GM21423 (cell line): ENCODE results near the gene PQBP1.
"Not testable (repeated sequence)": the region's sequence is repeated elsewhere in the genome, so short reads cannot be mapped to it uniquely, and the experiment has no call there.

ENCODE experiments used
- ATAC-seq: cut with Tn5 transposase; IDR thresholded peaks from one replicate; pipeline ENCODE4 v1.9.1; 2021; ENCODE audit warnings: mild to moderate bottlenecking, moderate library complexity; ENCODE audit not compliant: unreplicated experiment

The PQBP1 gene, protein sequence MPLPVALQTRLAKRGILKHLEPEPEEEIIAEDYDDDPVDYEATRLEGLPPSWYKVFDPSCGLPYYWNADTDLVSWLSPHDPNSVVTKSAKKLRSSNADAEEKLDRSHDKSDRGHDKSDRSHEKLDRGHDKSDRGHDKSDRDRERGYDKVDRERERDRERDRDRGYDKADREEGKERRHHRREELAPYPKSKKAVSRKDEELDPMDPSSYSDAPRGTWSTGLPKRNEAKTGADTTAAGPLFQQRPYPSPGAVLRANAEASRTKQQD

DNA sequence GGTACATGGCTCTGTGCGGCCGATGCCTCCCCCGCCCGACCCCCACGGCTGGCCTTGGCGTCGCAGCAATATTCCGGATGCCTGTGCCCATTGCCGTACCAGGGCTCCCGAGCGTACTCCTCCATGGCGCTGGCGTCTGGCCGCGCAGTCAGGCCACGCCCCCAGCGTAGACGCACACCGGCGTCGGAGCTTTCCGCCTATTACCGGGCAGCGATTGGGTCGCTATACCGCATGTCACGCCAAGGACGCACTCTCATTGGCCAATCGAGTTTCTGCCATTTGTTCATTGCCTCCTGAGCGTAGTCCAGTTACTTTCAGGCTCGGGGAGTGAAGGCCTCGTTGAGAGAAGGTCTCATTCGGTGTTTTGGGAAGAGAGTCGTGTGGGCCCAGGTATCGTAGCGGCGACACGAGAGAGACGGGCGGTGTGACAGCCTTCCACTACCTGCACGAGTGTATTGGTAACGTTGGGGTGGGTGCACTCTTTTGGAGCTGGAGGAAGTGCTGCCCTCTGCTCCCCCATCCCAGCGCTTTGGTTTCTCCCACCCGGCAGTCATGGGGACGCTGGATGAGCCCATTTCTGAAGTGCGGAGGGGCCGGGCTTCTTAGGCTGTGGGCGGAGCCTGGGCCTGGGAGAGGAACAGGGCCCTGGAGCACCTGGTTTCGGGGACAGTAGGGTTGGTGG is at the start of gene PQBP1, which contains the start of gene TIMM17B:
PQBP1 (plus strand) TSS at position 306 of the 682 bp plus-strand sequence. CDS start 580 bp downstream, outside the sequence.
TIMM17B (minus strand) TSS at position 144 of the 682 bp plus-strand sequence; CDS start at position 125, 19 bp downstream.
- ATAC-seq = peak; percentile 95

DNA sequence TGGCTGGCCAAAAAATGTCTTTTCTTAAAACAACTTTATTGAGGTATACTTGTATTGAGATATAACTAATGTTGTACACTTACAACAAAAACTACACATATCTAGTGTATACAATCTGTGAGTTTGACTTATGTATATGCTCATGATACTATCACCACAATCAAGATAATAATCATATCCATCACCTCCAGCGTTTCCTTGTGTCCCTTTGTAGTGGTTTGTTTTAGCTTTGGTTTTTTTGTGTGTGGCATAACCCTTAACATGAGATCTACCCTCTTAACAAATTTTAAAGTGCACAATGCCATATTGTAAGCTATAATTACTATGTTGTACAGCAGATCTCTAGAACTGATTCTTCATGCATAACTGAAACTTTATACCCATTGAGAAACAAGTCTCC is 48.9 kb upstream of the PQBP1 start:
- ATAC-seq = no peak

DNA sequence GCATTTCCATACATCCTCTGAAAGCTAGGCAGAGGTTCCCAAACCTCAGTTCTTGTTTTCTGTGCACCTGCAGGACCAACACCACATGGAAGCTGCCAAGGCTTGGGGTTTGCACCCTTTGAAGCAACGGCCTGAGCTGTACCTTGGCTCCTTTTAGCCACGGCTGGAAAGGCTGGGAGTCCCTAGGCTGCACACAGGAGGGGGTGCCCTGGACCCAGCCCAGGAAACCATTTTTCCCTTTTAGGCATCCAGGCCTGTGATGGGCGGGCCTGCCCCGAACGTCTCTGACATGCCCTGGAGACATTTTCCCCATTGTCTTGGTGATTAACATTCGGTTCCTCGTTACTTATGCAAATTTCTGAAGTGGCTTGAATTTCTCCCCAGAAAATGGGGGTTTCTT is 44.9 kb upstream of the PQBP1 start:
- ATAC-seq = no peak

DNA sequence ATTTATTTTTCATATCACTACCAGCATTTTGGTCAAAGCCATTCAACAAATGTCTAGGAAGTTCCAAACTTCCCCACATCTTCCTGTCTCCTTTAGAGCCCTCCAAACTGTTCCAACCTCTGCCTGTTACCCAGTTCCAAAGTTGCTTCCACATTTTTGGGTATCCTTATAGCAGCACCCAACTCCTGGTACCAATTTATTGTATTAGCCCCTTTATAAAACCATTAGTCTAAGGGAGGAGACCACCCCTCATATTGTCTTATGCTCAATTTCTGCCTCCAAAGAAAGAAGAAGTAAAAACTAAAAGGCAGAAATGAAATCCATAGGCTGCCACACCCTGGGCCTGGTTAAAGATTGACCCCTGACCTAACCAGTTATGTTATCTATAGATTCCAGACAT is 44.2 kb upstream of the PQBP1 start:
- not testable (repeated sequence) for ATAC-seq

- not testable (repeated sequence) for ATAC-seq
These were observed 43.5 kb upstream of the PQBP1 start for GRCh38 chrX:48854121-48854804.

DNA sequence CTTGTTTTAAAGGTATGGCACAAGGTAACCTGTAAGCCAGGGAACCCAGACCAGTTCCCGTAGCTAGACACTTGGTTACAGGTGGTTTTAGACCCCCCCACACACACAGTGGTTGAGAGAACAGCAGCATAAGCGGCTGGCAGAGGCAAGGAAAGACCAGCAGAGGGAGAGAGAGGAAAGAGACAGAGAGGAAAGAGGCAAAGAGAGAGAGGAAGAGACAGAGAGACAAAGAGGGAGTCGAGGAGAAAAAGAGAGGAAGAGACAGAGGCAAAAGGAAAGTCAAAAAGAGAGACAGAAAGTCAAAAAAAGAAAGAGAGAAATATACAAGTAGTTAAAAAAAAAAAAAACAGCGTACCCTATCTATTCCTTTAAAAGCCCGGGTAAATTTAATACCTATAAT is 42.8 kb upstream of the PQBP1 start:
- no peak for ATAC-seq

DNA sequence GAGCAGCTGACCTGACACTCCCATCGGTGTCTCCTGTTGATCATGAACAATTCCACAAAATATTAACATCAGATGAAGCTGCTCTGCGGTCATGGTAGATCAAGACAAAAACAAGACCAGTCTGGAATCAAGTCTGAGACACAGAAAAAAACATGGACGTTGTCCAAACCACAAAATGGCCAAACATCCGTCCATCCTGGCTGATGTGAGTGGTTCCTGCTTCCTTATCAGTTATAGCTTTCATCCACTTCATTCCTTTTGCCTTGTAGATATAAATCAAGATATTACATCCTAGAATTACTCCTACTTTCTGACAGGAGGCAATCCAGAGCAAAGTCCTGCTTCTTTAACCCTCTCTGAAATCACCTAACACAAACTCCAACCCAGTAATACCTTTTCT is 33.5 kb upstream of the PQBP1 start:
- no peak for ATAC-seq

DNA sequence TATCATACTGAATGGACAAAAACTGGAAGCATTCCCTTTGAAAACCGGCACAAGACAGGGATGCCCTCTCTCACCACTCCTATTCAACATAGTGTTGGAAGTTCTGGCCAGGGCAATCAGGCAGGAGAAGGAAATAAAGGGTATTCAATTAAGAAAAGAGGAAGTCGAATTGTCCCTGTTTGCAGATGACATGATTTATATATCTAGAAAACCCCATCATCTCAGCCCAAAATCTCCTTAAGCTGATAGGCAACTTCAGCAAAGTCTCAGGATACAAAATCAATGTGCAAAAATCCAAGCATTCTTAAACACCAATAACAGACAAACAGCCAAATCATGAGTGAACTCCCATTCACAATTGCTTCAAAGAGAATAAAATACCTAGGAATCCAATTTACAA is 25.7 kb upstream of the PQBP1 start:
- not testable (repeated sequence) for ATAC-seq

GRCh38 chrX:48876944-48877343 is 20.8 kb upstream of the PQBP1 start:
- ATAC-seq = not testable (repeated sequence)

DNA sequence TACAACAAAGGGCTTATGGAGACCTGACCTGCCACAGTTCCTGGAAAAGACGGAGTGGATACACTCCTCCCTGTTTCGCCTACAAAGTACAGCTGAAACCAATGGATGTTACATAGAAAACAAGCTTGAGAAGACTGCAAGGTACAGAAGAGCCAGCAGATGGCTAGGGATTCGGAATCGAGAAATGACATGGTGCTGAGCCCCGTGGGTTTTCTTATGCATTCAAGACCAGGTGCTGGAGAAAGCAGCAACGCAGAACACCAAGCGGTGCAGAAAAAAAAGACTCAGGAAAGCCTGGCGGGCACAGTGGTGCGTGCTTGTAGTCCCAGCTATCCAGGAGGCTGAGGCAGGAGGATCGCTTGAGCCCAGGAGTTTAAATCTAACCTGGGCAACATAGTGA is 14.0 kb upstream of the PQBP1 start:
- ATAC-seq = no peak

- not testable (repeated sequence) for ATAC-seq
These were observed 11.1 kb upstream of the PQBP1 start for GRCh38 chrX:48886586-48886985.

DNA sequence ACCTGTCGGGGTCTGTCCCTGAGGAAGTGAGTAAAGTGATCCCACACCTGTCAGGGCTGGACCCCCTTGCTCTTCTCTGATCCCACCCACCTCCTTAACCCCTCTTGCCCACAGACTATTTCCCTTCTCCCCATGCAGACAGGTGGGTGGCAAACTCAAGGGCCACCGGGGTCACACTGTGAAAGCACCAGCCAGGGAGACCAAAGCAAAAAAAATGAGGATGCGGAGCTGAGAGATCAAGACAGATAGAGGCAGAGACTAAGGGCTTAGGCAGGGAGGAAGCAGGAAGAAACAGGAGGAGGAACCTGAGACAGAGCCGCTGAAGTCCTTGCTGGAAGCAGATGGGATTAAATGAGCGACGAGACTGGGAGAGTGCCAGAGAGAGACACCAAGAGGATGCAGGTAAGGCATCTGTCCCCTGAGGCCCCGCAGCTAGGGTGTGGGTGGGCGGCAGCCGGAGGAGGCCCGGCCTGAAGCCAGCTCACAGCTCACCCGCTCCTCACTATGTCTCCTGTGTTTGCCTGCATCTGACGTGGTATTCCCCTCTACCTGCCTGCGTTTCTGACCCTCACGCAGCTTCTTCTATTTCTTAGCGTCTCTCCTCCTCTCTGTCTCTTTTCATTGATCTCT is 7.3 kb upstream of the PQBP1 start:
- ATAC-seq = no peak

GRCh38 chrX:48890934-48891401 is 6.8 kb upstream of the PQBP1 start:
- ATAC-seq = peak; percentile 51

DNA sequence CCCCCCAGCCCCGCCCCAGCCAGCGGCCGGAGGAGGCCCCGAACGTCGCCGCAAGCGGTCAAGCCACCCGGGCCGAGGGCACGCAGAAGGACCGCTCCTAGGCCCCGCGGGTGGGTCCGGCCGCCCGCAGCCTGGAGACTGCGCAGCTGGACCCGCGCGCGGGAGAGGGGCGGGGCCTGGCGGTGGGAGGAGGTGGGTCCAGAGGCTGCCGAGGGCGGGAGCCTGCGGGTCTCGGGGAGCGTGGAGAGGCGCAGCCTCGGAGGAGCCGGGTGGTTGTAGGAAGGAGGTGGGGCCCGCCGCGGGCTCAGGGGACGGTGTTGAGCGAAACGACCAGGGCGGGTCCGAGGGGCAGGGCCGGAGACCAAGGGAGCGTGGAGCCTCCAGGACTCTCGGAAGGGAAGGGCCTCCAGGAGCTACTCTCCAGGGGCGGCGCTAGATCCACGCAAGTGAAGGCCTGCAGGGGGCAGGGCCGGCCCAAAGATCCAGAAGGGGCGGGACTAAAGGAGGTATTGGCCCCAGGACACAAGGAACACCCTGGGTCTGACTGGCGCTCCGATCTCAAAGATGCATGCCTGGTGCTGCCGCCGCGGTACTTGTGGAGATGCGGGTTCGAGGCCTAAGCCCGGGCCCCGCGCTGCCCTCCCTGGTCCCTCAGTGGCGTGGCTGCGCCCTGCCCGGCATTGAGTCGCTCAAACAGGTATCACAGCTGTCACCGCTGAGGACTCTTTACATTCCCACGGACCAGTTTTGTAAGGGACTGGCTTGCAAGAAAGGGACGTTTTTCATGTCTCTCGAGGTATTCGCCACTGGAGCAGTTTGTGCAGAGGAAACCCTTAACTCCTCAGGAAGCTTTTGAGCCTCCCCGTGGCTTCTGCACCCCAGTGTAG is 6.1 kb upstream of the PQBP1 start:
- ATAC-seq = peak; percentile 73

DNA sequence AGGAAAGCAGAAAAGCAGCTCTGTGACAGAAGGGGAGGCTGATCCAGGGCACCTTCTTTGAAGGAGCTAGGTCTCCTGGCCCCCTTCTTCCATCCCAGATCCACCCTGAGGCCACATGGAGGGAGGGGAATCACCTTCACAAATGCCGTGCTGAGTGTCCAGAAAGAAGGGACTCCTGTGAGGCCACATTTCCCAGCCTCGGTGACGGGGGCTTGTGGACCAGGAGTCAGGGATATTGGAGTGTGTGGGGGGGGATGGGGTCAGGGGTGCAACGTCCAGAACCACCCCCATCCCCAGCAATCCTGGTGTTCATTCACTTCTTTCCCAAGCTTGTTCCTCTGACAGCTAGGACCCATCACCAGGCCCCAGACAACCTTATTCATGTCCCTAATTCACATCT is 4.8 kb upstream of the PQBP1 start:
- no peak for ATAC-seq

- no peak for ATAC-seq
These were observed 4.0 kb upstream of the PQBP1 start for GRCh38 chrX:48893556-48894348.

- ATAC-seq = no peak
These were observed 2.8 kb upstream of the PQBP1 start for GRCh38 chrX:48894891-48895290.

GRCh38 chrX:48896611-48897011 is 1.1 kb upstream of the PQBP1 start:
- ATAC-seq = no peak

DNA sequence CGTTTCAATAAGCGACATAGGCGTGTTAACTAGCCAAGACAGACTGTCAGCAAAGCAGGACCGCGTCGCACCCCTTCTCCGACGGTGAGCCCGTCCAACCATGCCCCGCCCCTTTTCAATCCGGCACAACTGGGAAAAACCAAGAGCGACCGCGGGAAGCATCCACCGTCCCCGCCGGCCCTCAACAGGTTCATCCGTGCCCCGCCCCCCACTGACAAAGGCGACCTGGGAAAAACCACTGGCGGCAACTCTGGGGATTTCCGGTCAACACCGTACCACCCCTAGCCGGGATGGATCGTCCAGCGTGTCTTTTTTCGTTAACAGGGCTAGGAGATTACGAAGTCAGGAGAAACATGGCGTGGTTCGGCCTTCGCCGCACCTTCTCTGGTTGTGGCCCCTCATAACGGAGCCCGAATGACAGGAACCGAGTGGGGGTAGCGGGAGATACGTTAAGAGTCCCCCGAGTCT is 539 bp upstream of the PQBP1 start:
- ATAC-seq = peak; percentile 9
